NK-92 treated with Interleukin-12 subunit alpha and Interleukin-12 subunit beta, amount 100 ng/mL, for 24 hours (cell line): ENCODE results near the gene ARGLU1.

Source experiments
- DNase-seq: peaks from one replicate; lab custom pipeline; 2025; lab: John Stamatoyannopoulos, UW

Gene ARGLU1

DNA sequence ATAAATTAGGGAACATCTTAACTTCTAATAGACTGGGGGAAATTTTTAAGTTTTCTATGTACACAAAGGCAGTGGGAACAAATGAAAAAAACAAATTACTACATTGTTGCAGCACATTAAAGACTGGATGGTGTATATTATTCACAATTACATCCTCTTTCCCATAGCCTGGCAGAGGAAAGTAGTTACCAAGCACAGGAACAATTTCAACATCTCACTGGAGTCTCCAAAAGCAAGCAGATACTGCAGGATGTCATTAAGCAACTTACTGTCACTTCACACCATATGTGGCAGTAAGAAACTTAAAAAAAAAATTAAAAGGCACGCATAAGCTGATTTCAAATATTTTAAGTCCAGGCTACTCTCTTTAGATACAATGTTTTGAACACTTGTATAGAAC, 26.1 kb downstream of the ARGLU1 start:
- DNase-seq, result no peak

DNA sequence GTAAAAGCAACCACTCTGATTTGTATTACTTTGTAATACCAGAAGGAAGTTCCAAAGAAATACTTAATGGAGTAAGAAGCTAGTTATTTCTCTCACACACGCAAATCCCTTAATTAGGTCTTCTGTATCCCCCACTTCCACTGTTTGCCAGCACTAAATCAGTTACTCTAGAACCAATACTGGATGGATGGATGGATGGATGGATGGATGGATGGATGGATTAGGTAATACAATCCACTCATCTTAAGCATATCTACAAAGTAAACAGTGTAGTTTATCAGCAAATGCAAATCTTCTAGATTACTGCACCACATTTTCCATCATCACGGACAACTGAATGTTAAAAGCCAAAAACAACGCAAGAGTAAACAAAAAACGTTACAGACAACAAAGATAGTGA, 27.3 kb downstream of the ARGLU1 start:
- no peak for DNase-seq

DNA sequence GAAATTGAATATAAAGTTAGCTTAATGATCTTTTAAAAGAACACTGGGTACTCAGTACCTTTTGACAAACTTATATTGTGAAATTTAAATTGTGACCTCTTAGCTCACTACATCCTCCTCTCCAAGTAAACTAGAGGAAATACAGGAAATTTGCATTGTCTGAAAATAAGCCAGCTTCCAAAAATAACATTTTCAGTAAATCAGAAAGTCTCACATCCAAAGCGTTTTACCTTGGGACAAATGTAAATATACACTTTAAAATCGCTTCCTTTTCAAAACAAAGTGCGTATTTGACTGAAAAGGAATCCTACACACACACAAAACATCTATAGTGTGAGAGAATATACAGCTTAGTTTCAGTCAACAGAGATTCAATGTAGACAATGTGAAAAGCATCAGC, 30.4 kb downstream of the ARGLU1 start:
- no peak for DNase-seq

DNA sequence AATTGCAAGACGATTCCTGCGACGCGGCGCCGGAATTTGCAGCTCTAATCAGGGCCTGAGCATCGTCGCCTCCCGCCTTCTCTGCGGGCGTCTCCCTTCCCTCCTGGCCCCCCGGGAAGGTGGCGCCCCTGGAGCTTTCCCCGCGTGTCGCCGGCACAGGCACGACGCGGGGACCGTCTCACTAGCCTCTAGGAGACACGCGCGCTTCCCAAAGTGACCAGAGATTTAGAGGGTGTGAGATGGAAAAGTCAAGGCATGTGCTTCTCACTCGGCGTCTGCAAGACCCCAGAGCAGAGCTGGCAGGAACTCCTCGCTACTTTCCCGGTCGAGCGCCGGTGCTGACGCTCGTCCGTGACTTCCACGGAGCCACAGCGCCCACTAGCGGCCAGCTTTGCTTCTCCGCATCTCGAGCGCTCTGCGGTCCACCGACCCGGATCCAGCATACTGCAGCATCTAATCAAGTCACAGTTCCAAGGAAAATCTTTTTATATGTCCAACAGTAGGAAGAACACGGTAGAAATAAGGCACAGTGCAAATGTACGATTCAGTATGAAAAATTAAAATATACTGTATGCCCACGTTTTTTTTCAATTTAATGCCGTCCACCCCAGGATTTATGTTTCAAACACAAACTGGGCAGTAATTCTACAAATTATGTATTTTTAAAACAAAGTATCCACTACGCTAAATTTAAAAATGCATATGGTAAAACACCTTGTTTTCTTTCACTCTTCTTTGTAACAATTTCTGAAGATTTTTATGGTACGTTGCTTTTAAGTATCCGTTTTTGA, 31.5 kb downstream of the ARGLU1 start:
- no peak for DNase-seq

DNA sequence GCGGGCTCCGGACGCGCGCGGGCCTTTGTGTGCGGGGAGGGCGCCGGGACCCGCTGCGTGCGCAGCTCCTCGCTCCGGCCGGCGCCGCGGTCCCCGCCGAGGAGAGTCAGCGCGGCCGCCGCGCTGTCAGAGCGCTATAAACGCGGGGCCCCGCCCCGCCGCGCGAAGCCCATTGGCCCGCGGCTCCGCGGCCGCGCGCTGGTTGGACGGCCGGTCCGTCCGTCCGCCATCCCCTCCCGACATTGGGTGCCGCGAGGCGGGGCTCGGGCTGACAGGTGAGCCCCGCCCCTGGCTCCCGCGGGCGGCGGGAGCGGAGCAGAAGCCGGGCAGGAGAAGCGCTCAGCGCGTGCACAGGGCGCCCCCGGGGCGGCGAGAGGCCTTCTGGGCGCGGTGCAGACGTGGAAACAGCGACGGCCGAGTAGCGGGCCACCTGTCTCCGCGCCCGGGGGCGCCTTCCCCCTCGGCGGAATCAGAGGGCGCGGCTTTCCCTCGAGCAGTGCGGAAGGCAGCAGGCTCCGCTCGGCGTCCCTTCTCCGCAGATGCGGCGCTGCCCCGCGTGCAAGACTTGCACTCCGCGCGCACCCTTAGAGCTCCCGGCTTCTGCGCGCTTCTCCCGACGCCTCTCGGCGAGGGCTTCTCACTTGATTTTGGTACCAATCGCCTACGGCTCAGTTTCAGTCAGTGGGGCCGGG, 32.2 kb downstream of the ARGLU1 start, which contains the start of gene EFNB2:
Gene EFNB2, minus strand, starts transcription at position 111 of the 692 bp plus-strand sequence. CDS start 698 bp downstream, outside the sequence.
- DNase-seq, result no peak

DNA sequence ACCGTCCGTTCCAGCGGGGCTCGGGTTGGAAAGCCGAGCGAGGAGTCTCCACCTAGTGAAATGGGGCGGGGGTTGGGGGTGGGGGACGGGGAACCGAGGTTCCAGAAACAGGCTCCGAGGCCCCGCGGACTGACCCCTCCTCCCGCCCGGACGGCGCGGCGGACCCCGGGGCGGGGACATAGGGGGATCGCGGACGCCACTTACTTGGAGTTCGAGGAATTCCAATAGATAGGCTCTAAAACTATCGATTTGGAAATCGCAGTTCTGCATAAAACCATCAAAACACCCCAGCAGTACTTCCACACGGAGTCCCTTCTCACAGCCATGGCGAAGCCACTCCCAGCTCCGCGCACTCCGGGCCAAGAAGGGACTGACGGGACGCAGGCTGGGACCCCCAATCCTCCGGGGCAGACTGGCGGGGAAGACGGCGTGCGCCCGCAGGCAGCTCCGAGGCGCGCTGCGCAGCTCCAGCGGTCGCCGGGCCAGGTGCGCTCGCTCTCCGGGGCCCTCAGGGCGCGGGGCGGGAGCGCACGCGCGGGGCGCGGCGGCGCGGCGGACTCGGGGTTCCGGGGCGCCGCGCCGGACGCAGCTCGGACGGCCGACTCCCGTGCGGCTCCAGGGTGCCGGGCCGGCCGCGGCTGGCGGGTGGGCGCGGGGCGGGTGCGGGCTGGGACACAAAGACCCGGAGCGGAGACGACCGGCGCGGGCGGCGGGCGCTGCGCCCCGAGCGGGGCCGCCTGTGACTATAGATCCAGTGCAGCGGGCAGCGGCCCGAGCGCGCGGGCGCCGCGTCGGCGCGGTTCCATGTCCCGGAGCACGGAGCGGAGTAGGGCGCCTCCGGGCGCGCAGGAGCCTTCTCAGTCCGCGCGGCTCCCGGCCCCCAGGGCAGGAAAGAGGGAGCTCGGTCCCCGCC, 33.0 kb downstream of the ARGLU1 start:
- no peak for DNase-seq

DNA sequence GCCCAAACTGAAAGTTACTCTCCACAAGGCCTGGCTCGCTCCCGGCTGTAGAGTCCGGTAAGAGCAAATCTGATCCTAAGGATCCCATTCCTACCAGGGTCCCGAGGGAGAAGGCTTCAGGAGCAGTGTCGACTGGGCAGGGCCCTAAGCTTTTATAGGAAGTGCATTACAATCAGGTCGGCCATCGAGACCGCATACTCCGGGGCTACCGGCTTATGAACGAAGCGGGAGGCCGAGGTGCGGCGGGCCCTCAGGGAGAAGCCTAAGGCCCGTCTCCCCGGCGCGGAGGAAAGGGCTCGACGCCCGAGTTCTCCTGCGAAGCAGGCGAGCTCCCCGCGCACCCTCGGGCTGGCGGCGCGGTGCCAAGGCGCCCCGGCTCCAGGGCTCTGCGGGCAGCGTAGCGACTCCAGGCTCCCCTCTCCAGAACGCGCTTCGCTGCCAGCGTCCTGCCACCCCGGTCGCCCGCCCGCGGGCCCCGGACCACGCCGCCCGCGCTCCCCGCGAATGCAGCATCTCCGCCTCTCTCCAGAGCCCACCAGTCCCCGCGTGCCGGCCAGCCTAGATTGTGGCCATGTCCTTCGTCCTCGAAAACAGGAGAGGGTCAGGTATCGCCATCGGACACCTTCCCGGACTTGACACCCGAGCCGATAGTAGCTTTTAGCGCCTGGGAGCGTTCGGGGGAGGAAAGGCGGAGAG, 33.8 kb downstream of the ARGLU1 start:
- no peak for DNase-seq

DNA sequence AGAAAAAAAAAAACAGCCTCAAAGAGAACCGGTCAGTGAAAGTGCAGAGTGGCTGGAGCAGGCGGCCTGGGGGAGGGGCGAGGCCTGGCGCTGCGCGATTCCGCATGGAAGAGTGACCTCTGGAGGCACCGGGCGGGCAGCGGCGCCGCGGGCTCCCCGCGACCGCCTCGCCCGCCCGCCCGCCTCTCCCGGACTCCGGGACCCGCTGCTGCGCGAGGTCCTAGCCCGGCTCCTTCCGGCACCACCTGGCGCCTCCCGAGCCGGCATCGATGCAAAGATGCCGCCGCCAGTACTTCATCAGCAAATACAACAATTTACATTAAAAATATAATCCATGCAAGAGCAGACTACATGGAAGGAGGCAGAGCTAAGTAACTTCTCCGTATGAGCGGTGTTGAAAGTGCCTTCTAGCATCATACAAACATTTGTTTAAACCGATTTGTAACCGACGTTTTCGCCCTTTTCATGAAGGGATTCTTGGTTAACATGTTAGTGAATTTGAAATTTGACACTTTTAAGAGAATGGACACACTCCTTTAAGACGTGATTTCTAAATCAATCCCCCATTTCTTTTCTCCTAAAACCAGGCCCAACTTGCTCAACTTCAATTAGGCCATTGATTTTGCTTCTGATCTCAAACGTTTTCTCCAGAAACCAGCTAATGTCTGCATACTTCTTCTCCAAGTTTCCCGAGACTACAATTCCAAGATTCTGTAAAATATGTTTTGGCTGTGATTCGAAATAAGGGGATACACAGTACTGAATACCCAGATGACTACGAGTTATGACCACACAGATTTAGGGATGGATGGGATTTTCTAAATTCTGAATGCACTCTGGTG, 34.6 kb downstream of the ARGLU1 start:
- DNase-seq, result no peak

DNA sequence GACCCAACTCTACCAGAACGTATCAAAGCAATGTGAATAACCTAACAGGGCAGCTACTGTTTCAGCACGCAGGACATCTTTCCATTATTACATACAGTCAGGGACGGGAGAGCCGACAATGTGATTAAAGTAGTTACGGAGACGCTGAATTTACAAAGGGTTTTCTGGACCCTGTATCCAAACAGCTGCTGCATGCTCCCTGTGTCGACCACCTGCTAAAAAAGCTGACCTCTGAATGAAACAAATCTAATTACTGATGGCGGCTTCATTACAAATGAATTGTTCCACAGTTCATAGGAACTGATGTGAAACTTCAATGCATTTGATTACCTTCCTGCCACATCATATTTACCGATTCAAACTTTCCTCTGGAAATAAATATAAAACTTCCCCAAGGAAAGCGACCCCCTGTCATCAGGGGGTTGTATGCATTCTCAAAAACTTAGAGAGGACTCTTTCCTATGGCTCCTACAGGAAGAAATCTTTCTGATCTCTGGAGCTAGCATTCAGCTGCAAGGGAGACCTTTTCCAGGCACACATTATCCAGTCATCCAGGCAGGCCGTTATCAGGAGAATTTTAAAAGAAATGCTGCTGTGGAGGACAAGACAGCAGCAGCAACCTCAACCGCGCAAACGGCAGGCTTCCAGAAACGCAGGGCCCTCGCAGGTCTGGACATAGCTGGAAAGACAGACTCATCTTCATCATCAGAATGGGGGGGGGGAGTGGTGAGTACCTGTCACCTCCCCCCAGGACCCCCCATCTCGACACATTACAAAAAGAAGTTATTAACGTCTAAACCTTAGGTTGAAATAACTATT, 35.6 kb downstream of the ARGLU1 start:
- no peak for DNase-seq

DNA sequence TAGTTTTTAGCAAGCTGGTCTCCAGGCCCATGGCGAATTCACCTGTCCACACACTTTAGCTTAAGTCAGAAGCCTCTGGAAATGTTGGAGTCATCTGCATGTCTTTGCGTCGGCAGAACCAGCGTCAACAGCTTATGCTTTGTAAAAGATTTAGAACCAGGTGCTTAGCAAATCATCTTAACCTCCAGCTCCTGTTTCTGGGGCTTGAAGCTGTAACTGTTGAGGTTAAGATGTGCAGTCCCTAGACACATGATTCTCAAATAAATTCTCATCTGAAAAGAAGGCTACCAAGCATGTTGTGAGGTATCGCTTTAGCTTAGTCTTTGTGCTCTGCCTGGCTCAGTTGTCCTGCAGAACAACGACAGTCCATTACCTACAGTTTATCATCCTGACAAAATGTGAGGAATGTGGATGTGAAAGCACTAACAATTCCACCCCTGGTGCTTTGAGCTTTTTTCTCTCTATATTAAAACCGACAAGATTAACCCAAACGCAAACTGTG, 36.9 kb downstream of the ARGLU1 start:
- no peak for DNase-seq

DNA sequence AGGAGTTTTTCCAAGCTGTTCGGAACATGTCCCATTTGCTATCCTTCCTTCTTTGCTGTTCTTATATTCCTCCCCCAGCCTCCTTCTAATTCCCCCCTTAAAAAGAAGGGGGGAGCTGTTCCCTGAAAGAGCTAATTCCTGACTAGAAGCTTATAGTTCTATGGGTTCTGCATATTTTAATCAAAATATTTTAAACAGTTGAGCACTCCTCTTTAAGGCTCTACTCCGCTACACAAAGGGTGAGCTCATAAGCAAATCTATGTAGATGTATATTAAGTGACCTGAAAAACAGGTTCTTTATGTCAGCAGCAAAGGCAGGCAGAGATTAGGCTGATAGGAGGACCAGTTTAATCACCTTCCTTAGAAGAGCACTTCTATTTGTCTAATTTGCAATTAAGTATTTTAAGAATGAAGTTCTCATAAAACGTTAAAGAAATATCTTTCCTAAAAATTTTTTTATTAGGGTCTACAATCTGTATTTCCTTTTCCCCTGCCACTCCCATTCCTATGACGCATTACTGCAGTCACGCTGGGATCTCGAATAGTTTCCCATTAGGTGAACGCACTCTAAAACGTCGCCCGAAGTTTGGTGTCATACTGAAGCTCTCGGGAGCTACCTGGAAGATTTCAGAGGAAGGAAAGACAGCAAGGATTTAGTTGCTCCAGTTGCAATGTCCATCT, 37.6 kb downstream of the ARGLU1 start:
- no peak for DNase-seq

DNA sequence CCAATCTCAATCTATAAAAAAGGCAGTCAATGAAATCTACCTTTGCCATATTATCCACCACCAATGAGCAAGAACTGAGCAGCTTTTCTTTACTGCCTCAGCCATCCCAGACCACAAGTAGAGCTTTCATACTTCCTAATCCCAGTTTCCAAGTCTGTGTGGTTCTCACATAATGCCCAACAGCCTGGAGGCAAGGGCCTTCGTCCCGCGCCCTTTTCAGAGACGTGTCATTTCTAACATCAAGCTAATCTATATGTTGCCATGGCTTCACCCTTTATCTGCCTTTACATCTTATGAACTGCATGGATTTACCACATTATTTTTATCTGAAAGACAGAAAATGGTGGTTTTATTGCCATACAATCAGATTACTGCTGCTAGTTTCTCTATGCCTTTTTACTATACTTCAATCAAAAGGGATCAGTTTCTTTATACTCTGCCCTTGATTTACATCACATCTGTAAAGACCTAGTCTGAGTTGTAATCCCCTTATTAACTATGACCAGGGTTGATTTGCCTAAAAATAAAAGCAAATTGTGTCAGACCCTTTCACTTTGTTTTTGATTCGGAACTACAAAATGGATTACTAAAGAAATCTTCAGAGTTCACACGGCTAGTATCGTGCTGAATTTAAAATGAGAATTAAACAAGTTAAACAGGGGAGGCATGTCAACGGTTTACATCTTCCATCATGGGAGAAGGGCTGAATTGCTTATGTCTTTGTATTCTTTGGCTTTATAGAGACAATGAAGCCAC, 38.3 kb downstream of the ARGLU1 start:
- DNase-seq, result no peak

DNA sequence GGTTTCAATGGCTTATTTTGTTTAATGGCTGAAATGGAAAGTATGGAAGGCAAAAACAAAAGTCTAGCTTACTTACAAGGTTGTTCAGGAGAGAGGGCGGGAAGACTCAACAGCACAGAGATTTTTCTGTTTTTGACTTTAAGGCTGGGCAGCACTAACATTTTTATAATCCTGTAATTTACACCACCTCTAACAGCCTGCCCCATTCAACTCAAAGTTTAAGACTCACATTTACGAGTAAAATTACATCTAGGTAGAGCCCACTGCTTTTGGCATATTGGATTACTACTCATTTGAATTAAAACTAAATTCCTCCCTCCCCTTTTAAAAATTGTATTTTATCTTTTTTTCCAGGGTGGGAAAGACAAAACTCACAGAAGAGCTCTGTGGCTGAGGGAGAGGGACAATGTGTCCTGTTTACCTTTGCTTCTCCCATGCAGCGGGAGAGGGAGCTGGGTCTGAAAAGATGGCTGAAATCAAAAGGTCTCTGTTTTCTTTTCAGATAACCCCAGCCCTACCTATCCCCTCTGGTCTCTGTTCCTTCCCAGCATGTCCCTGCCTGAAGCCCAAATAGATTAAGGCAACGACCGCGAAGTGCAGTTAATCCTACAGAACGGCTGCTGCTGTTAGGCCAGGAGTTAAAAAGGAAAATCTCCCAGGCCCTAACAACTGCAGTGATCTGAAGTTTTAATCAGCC, 39.1 kb downstream of the ARGLU1 start:
- no peak for DNase-seq

DNA sequence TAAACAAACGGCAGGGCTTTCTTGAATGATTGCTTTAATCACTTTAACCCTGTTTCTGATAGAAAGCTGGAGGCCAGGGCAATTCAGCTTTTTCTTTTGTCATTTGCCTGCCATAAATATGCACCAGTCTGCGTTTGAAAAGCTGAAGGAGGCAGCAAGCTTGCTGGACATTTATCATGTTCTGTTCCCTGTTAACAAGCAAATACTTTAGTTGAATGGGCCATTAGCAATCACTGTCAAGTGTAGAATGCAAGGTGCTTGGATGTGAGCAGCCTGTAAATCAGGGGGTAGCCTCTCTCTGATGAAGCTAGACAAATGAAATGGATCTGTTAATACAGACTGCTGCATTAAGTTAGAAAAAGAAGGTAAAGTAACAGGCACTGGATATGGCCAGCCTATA, 40.1 kb downstream of the ARGLU1 start:
- DNase-seq, result no peak

DNA sequence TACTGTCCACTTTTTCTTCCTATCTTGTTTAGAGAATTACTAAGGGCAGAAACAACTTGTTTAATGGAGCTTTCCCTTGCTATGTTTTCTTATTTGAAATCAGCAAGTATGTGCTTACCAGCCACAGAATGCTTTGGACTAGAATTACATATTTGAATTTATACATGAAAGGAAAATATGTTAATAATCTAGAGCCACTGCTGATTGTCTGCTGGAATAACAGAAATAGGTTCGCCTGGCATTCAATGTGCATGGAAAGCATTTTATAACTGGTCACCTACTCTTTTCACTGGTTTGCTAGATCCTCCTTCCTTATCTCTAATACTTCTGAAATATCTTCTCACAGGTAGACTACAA, 40.5 kb downstream of the ARGLU1 start:
- DNase-seq, result no peak

DNA sequence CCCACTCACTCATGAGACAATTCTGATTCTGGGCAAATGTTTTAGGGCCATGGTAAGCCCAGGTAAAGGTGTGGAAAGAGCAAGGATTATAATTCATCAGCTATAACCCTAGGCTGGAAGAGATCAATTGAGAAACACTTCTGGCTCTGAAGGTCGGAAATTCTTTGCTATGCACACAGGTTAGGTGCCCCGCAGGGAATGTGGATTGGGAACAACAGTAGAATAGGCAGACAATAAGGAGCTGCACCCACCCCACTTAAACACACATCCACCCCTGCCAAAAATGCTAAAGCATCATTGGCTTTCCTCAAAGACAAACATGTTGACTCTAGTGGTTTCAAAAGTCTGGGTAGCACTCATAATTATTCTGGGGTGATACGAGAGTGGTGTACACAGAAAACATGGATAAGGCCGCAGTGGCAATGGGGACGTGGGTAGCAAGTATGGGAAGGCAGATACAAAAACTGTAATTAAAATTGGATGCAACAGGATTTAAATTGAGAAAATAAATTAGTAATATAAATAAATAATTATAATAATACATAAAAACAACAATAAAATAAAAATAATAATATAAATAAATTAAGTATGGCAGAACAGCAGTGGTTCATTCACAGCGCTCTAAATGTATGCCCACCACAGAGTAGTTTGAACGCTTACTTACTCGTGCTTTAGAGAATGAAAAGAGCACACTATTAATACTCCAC, 41.0 kb downstream of the ARGLU1 start:
- DNase-seq, result no peak

DNA sequence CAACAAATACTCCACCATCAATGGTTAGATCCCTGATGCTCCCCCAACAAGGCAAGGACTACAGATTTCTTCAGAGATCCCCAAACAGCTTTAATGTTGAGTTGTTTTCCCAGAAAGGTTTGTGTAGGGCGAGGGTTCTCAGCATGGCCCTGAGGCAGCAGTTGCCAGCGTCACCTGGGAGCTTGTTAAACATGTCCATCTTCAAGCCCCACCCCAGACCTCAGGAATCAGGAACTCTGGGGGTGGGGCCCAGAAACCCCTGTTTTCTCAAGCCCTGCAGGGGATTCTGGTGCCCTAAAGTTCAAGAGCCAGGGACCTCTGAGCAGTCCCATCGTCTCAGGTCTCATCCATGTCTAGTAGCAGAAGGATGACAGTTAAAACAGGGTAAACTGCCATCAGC, 42.1 kb downstream of the ARGLU1 start:
- DNase-seq, result no peak
